K562 (cell line): ENCODE measurements around the gene NLRP9.

Source experiments
- CTCF ChIP-seq, 3 experiments: IDR thresholded peaks in 2 of 3; conservative IDR thresholded peaks in 1 of 3; 2 replicates each; pipeline ENCODE4 v1.5.1; 2011 to 2012; ENCODE audit warnings: low read length in 3 of 3, mild to moderate bottlenecking in 3 of 3, control low read depth in 2 of 3, improper control_type of control experiment in 1 of 3, inconsistent platforms in 1 of 3, low read depth in 1 of 3, mixed read lengths in 1 of 3, moderate library complexity in 1 of 3; ENCODE audit not compliant: insufficient read depth in 2 of 3
- ELF1 ChIP-seq: fragments of 200-800 bp; sonication (Bioruptor generic); IDR thresholded peaks from 2 replicates; pipeline ENCODE4 v1.6.1; 2016; ENCODE audit warnings: missing genetic modification characterization, missing compliant biosample characterization
- POLR2AphosphoS5 ChIP-seq: IDR thresholded peaks from 2 replicates; pipeline ENCODE4 v1.6.1; 2011; ENCODE audit warnings: mild to moderate bottlenecking, low read depth, low read length, moderate library complexity; ENCODE audit not compliant: control insufficient read depth, insufficient read depth
- POLR3A ChIP-seq: IDR thresholded peaks from 2 replicates; pipeline ENCODE4 v1.6.1; 2011; ENCODE audit warnings: borderline replicate concordance, mild to moderate bottlenecking, moderate library complexity; ENCODE audit not compliant: insufficient read length, insufficient read depth; ENCODE audit errors: extremely low read depth
- RFX5 ChIP-seq: IDR thresholded peaks from 2 replicates; pipeline ENCODE4 v1.6.1; 2011; ENCODE audit warnings: low read depth, mild to moderate bottlenecking, improper control_type of control experiment, low read length
- THAP7 ChIP-seq: fragments of 250-450 bp; sonication (Bioruptor Pico); IDR thresholded peaks from 2 replicates; pipeline ENCODE4 v1.5.0; 2021
- ZBTB34 ChIP-seq: fragments of 250-450 bp; sonication (Bioruptor Pico); IDR thresholded peaks from 2 replicates; pipeline ENCODE4 v1.8.0; 2021; ENCODE audit warnings: mild to moderate bottlenecking, moderate library complexity
- ZNF354B ChIP-seq: fragments of 250-450 bp; sonication (Bioruptor Pico); IDR thresholded peaks from 2 replicates; pipeline ENCODE4 v1.4.0; 2020
- ZNF696 ChIP-seq: fragments of 250-450 bp; sonication (Bioruptor Pico); conservative IDR thresholded peaks from 2 replicates; pipeline ENCODE4 v1.4.0; 2020; ENCODE audit warnings: mild to moderate bottlenecking, moderate library complexity
- ZNF766 ChIP-seq: fragments of 200-800 bp; sonication (Bioruptor generic); conservative IDR thresholded peaks from 2 replicates; pipeline ENCODE4 v1.6.1; 2016; ENCODE audit warnings: missing genetic modification characterization, missing compliant biosample characterization

- no peak for TF ChIP-seq ZNF696
- TF ChIP-seq POLR3A, result no peak
- TF ChIP-seq ZNF354B (CRISPR knock-in tag), result no peak
- TF ChIP-seq ZBTB34, result no peak
- no peak for TF ChIP-seq CTCF (IDR thresholded peaks at IDR 0.05 in 2 of 3, conservative IDR thresholded peaks at IDR 0.05 in 1 of 3; ENCODE audit: insufficient read depth in 2 of 3, low read depth in 1 of 3, low read length in 3 of 3)
- no peak for TF ChIP-seq ELF1 (tag)
- no peak for TF ChIP-seq ZNF766
- no peak for TF ChIP-seq POLR2AphosphoS5
- TF ChIP-seq THAP7 (CRISPR knock-in tag), result no peak
- no peak for TF ChIP-seq RFX5
These were observed 32.2 kb downstream of the NLRP9 start for GRCh38 chr19:55705972-55706371.
